Stomach (tissue), 9 donors: Measurements from ENCODE around the gene SPAG6. TPM values are rescaled to one million over a fixed set of nuclear protein-coding genes. Genes with fewer than 3 reads are reported as not detected.
A peak's percentile ranks its signal among the peaks of the same experiment; 100 is the strongest.

ENCODE experiments used
- DNase-seq, 2 donors: peaks; one replicate each; pipeline versions ENCODE4 v3.0.0 to v3.0.0-alpha.2; 2013 to 2019
- H3K27ac ChIP-seq, 5 donors: fragments of 200-600 bp in 4 of 5; sonication (generic) in 4 of 5; one replicate each; pipeline ENCODE4 v1.5.1; 2013 to 2019; ENCODE audit warnings: mild to moderate bottlenecking in 1 of 5, moderate library complexity in 1 of 5
- H3K27me3 ChIP-seq, 3 donors: fragments of 200-600 bp; sonication (generic); one replicate each; pipeline ENCODE4 v1.5.1; 2017 to 2019; ENCODE audit warnings: mixed run types in 1 of 3
- H3K36me3 ChIP-seq, 4 donors: fragments of 200-600 bp; sonication (generic); 1 replicate in 3 of 4; 2 replicates in 1 of 4; pipeline ENCODE4 v1.5.1; 2016 to 2019
- H3K4me1 ChIP-seq, 4 donors: fragments of 200-600 bp; sonication (generic); one replicate each; pipeline ENCODE4 v1.5.1; 2016 to 2019
- H3K4me3 ChIP-seq, 4 donors: fragments of 200-600 bp; sonication (generic) in 3 of 4; one replicate each; pipeline ENCODE4 v1.5.1; 2016 to 2019; ENCODE audit warnings: mild to moderate bottlenecking in 1 of 4
- H3K9me3 ChIP-seq, 4 donors: fragments of 200-600 bp; sonication (generic); one replicate each; pipeline ENCODE4 v1.5.1; 2016 to 2019
- EP300 ChIP-seq: sonication (generic); formaldehyde crosslinking; IDR thresholded peaks from one replicate; pipeline ENCODE4 v1.6.1; 2017; ENCODE audit warnings: antibody characterized with exemption
- POLR2A ChIP-seq, 4 donors: fragments of 450-650 bp; IDR thresholded peaks; one replicate each; pipeline ENCODE4 v1.6.1; 2016; ENCODE audit warnings: antibody characterized with exemption in 4 of 4, control low read depth in 2 of 4, mild to moderate bottlenecking in 1 of 4, moderate library complexity in 1 of 4
- POLR2AphosphoS5 ChIP-seq, 3 donors: sonication (generic); formaldehyde crosslinking; IDR thresholded peaks; one replicate each; pipeline ENCODE4 v1.6.1; 2016; ENCODE audit warnings: antibody characterized with exemption in 3 of 3
- WGBS, 5 donors: extraction: QIAGEN DNeasy Blood & Tissue Kit in 3 of 5; methylation state at CpG; one replicate each; pipeline versions ENCODE4 v1.1.5 to v1.1.7; 2013 to 2018; 5-methylcytosine and 5-hydroxymethylcytosine counted together
- intact Hi-C: fragments of 100-400 bp; cut with DNase I; formaldehyde crosslinking; loops from one replicate; pipeline ENCODE4 v1.15.1; 2023; ENCODE audit warnings: low total_unique reads
- polyA plus RNA-seq, 3 donors: library from polyadenylated mRNA; stranded (reverse); fragments of 200-250 nt; gene quantifications; one replicate each; pipeline ENCODE4 v1.2.3, GENCODE V29; 2013
- total RNA-seq, 5 donors: library from RNA; depleted of rRNA; stranded (reverse); fragments of >200 nt; gene quantifications; one replicate each; pipeline versions ENCODE4 v1.1.0 to v1.2.3, GENCODE V29; 2014 to 2016
- TF ChIP-seq, protein P1 (sequence below), 7 experiments: fragments of 450-650 bp in 4 of 7; fragments of 200-600 bp in 3 of 7; sonication (generic) in 3 of 7; IDR thresholded peaks; one replicate each; pipeline ENCODE4 v1.5.1; 2016 to 2019; ENCODE audit warnings: antibody characterized with exemption in 7 of 7, control low read depth in 2 of 7, mild to moderate bottlenecking in 1 of 7
- donor health status: healthy with polysubstance abuse.
- donor health status: Bipolar disorder and iron deficiency.
- donor health status: healthy.

Gene SPAG6
- total and polyA plus RNA-seq, 8 donors = not detected

DNA sequence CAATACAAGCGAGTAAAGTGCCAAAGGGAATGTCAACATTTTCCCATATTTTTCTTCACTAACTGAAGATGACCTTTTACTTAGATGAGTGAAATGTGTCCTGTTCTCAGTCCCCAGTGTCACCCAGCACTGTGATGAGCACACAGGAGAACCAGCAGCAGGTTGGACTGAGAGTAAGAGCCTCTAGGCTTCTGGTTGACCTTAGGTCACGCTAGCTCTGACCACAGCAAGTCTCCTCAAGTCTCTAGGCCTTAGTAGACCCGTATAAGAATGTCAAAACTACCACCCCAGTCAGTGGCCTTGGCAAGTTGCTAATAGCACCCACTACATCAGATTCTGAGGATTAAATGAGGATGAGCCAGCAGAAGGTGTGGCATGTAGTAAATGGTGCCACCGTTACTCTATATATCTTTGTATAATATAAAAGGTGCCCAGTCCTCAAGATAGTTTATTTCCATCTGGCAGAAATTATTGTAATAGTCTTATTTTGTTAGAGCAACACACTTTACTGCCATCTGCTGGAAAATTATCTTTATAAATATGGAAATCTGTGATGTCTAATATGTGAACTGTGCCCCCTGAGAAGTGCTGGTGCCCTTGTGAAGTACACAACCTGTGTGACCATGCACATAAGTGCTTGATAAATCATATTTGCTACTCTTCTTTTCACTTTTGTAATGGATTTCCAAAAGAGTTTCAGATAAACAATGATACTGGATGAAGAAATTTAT lies 75.7 kb downstream of the SPAG6 start:
- H3K4me3 ChIP-seq = no peak overlapping the region
- intact Hi-C loops = no loop called here
- TF ChIP-seq POLR2A (IDR thresholded peaks at IDR 0.05) = no peak
- TF ChIP-seq, protein P1, sequence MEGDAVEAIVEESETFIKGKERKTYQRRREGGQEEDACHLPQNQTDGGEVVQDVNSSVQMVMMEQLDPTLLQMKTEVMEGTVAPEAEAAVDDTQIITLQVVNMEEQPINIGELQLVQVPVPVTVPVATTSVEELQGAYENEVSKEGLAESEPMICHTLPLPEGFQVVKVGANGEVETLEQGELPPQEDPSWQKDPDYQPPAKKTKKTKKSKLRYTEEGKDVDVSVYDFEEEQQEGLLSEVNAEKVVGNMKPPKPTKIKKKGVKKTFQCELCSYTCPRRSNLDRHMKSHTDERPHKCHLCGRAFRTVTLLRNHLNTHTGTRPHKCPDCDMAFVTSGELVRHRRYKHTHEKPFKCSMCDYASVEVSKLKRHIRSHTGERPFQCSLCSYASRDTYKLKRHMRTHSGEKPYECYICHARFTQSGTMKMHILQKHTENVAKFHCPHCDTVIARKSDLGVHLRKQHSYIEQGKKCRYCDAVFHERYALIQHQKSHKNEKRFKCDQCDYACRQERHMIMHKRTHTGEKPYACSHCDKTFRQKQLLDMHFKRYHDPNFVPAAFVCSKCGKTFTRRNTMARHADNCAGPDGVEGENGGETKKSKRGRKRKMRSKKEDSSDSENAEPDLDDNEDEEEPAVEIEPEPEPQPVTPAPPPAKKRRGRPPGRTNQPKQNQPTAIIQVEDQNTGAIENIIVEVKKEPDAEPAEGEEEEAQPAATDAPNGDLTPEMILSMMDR (IDR thresholded peaks at IDR 0.05) = peak in 1 of 7 experiments; percentile 10
- no peak overlapping the region for H3K27ac ChIP-seq
- H3K27me3 ChIP-seq = no peaks in the 10 kb centered on the region
- no peak for DNase-seq
- no peaks in the 10 kb centered on the region for H3K36me3 ChIP-seq
- 83 to 90% (median 87%) methylated on average over 4 of the region's 4 CpGs for WGBS, 5 donors
- H3K4me1 ChIP-seq = no peaks in the 10 kb centered on the region
- no peaks in the 10 kb centered on the region for H3K9me3 ChIP-seq

DNA sequence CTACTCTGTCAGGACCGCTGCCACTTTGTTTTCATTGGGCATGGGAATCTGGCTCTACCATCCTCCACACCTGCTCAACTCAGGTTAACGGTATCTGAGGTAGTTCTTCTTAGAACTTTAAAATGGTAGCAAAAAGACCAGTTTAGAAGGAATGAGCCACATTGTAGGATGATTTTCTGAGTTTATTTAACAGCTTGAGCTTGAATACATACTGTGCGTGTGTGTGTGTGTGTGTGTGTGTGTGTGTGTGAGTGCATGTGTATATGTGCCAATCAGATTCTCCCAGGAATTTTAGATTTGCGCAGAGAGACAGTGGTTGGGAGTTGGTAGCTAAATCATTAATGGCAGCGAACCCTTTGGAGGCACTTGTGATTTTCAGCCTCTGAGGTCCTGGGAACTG lies 81.4 kb downstream of the SPAG6 start:
- Histone ChIP-seq H3K27me3 (no peaks in the 10 kb centered on the region), H3K9me3 (no peaks in the 10 kb centered on the region), H3K4me1 (peaks cover 0 to 32% (median 14%) of the 10 kb centered on the region in 4 donors), H3K4me3 (no peak overlapping the region), H3K36me3 (no peaks in the 10 kb centered on the region), H3K27ac (no peak overlapping the region)
- intact Hi-C loops = no loop called here
- WGBS, 5 donors = 89 to 96% (median 94%) methylated on average over 5 of the region's 5 CpGs
- no peak for TF ChIP-seq POLR2AphosphoS5 (IDR thresholded peaks at IDR 0.05)
- no peak for TF ChIP-seq POLR2A (IDR thresholded peaks at IDR 0.05)
- TF ChIP-seq, protein P1 (IDR thresholded peaks at IDR 0.05) = no peak
- no peak for TF ChIP-seq EP300
- no peak for DNase-seq

DNA sequence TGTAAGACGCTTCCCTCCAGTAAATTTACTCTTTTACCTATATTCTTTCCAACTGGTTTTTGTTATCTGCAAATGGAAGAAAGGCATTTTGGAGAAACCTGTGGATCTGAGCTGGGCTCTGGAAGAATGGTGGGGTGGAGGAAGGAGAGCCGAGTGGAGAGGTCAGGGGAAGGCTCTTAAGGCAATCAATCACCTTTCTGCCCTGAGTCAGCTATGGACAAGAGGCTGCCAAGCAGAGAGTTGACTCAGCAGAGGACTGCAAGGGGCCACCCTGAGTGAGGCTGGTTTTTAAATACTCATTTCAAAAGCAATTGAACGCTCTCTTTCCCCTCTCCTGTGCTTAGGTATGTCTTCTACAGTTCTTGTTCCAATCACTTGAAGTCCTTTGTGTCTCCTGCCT lies 81.8 kb downstream of the SPAG6 start:
- intact Hi-C loops = no loop called here
- no peak for TF ChIP-seq POLR2AphosphoS5 (IDR thresholded peaks at IDR 0.05)
- no peak for TF ChIP-seq EP300
- TF ChIP-seq POLR2A (IDR thresholded peaks at IDR 0.05) = no peak

DNA sequence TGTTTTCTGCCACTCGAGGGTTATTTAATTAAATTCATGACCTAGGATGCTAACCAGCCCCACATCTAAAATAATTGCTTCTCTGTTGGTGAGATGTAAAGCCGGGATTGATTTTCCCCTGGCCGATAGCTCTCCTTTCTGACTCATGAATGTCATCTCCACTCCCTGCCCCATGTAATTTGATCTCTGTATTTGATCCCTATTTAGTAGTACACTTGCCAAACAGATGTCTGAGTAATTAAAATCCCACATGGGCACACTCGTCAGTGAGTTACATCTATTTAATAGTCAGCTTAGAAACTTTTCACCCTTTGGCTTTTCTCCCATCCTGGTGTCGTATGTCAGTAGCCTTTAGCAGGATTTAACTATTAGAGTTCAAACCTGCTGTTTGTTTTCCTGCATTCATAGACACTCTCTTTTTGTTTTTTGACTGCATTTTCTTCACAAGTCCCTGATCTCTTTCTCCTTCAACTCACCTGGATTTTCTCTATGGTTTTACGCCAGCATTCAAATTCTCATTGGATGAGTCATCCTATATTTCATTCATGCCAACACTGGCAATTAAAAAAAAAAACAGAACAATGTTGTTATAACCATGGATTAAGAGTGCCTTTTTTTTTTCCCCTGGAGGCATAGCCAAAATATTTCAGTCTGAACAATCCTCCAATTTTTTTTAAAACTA lies 82.7 kb downstream of the SPAG6 start:
- Histone ChIP-seq H3K4me1 (peaks cover 0 to 32% (median 14%) of the 10 kb centered on the region in 4 donors), H3K27me3 (no peaks in the 10 kb centered on the region), H3K9me3 (no peaks in the 10 kb centered on the region), H3K27ac (no peak overlapping the region), H3K36me3 (no peaks in the 10 kb centered on the region), H3K4me3 (no peak overlapping the region)
- intact Hi-C loops = no loop called here
- 20 to 25% (median 22%) methylated on average over 6 of the region's 6 CpGs for WGBS, 5 donors
- DNase-seq = peak in 1 of 2 donors; percentile 70
- TF ChIP-seq EP300 (no peak), POLR2A (IDR thresholded peaks at IDR 0.05) (no peak), POLR2AphosphoS5 (IDR thresholded peaks at IDR 0.05) (no peak)
- TF ChIP-seq, protein P1 (IDR thresholded peaks at IDR 0.05) = no peak

More for the DNA sequence above, 81.8 kb downstream of the SPAG6 start:
- no peak overlapping the region for H3K27ac ChIP-seq
- DNase-seq = no peak
- H3K27me3 ChIP-seq = no peaks in the 10 kb centered on the region
- no peaks in the 10 kb centered on the region for H3K36me3 ChIP-seq
- H3K4me3 ChIP-seq = no peak overlapping the region
- no peaks in the 10 kb centered on the region for H3K9me3 ChIP-seq
- WGBS, 5 donors = 63 to 73% (median 69%) methylated on average over 3 of the region's 3 CpGs
- peaks cover 0 to 32% (median 14%) of the 10 kb centered on the region in 4 donors for H3K4me1 ChIP-seq
